Stimulated activated CD8-positive, alpha-beta memory T cell treated with anti-CD3 and anti-CD28 coated beads, Interleukin-7, amount 100 ng/mL, for 4 hours (primary cell): Measurements from ENCODE around the gene NCOA3.
"Not testable (repeated sequence)": the region's sequence is repeated elsewhere in the genome, so short reads cannot be mapped to it uniquely, and the experiment has no call there.

Experiments
- DNase-seq, 2 donors: peaks; one replicate each; pipeline ENCODE4 v3.0.0-alpha.2; 2020; ENCODE audit warnings: low read depth in 2 of 2

NCOA3 gene

DNA sequence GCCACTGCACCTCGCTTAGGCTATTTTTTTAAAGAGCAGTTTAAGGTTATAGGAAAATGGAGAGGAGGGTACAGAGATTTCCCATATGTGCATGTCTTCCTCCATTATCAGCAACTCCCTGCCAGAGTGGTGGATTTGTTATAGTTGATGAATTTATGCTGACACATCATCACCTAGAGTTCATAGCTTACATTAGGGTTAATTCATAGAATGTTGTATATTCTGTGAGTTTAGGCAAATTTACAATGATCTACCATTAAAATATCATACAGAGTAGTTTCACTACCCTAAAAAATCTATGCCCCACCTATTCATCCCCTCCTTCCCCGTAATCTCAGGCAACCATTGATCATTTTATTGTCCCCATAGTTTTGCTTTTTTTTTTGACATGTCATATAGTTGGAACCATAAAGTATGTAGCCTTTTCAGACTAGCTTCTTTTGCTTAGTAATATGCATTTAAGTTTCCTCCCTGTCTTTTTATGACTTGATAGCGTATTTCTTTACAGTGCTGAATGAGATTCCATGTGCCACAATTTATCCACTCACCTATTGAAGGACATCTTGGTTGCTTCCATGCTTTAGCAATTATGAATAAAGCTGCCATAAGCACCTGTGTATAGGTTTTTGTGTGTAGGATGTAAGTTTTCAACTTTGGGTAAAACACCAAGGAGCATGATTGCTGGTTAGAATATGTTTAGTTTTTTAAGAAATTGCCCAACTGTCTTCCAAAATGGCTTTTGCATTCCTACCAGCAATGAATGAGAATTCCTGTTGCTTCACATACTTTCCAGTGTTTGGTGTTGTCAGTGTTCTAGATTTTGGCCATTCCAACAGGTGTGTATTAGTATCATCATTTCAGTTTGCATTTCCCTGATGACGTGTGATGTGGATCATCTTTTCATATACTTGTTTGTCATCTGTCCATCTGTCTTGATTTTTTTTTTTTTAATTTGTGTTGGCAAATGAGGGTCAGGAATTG, 60.2 kb downstream of the NCOA3 start:
- DNase-seq = no peak

- DNase-seq = no peak
These were observed 64.6 kb downstream of the NCOA3 start for GRCh38 chr20:47566269-47566668.

- DNase-seq = no peak
These were observed 66.3 kb downstream of the NCOA3 start for GRCh38 chr20:47568019-47568418.

GRCh38 chr20:47568837-47569410, 67.2 kb downstream of the NCOA3 start:
- DNase-seq = no peak

DNA sequence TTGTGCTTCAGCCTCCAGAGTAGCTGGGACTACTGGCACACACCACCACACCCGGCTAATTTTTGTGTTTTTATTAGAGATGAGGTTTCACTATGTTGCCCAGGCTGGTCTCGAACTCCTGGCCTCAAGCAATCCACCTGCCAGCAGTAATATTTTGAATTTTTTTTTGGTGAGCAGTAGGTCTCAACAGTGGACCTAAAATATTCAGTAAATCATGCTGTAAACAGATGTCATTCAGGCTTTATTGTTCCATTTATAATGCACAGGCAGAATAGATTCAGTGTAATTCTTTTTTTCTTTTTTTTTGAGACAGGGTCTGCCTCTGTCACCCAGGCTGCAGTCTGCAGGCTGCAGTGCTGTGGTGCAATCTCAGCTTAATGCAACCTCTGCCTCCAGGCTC, 69.7 kb downstream of the NCOA3 start:
- no peak for DNase-seq

DNA sequence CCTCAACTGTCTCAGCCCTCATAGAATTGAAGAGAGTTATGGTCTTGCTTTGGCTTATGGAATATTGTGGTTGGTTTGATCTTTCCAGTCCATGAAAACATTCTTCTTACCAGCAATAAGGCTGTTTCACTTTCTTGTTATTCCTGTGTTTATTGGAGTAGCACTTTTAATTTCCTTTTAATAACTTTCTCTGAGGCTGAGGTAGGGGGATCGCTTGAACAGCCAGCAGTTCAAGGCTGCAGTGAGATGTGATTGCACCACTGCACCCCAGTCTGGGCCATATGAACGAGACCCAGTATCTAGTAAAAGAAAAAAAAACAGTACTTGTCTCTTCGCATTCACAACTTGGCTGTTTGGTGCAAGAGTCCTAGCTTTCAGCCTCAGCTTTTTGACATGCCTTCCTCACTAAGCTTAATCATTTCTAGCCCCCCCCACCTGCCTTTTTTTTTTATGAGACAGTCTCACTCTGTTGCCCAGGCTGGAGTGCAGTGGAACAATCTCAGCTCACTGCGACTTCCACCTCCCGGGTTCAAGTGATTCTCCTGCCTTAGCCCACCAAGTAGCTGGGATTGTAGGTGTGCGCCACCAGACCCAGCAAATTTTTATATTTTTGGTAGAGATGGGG, 70.5 kb downstream of the NCOA3 start:
- DNase-seq = no peak

- no peak for DNase-seq
These were observed 71.9 kb downstream of the NCOA3 start for GRCh38 chr20:47573559-47573958.

DNA sequence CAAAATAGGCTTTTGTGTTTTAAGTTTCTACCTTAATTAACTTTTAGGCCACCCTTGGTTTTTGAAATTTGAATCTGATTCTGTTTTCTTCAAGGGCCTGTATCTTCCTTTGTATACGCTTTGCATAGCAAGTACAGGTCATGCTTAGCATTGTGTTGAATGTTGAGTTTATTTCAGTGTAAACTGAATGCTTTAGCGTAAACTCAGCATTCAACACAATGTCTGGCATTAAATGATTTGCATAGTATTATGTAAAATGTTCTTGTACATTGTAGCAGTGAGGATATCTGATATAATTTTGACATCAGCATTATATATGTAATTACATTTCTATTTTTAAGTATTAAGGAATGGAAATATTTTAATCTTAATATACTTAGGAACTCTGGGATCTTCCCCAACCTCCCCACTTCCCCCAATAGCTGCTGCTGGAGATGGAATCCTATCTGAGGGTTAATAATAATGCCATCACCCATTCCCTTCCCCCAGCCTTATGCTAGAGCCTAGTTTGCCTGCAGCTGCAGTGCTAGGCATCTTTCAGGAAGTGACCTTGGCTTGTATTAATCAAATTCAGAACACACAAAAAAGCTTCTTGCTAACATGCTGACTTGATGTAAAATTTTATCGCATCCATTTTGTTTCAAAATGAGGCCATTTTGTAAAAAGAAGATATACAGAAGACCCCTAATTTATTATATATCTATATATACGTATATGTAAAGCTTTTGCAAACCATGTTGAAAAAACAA, 73.1 kb downstream of the NCOA3 start:
- DNase-seq = no peak

GRCh38 chr20:47576516-47577033, 74.9 kb downstream of the NCOA3 start:
- DNase-seq = no peak

GRCh38 chr20:47577314-47577713, 75.6 kb downstream of the NCOA3 start:
- DNase-seq = no peak

- DNase-seq = no peak
These were observed 76.9 kb downstream of the NCOA3 start for GRCh38 chr20:47578543-47578942.

DNA sequence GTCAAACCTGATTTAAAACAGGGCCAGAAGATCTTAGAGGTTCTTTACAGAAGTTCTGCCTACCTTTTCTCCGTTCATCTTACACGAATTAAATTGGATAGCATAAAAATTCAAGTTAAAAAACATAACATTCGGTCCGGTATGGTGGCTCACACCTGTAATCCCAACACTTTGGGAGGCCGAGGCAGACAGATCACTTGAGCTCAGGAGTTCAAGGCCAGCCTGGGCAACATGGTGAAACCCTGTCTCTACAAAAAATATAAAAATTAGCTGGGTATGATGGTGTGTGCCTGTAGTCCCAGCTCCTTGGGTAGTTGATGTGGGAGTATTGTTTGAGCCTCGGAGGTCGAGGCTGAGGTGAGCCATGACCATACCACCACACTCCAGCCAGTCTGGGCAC, 79.0 kb downstream of the NCOA3 start:
- not testable (repeated sequence) for DNase-seq

DNA sequence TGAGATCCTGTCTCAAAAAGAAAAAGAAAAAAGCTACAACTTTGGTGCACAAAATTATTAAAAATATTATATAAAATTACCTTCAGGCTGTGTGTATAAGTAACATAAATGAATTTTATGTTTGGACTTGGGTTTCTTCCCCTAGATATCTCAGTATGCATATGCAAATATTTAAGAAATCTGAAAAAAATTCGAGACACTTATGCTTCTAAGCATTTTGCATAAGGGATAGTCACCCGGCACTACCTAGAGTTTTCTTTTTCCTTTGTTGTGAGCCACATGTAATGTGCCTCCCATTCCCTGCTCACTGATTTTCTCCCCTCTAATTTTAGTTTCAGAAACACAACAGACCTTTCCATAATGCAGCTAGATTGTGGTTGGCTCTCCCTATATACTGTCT, 79.4 kb downstream of the NCOA3 start:
- no peak for DNase-seq

GRCh38 chr20:47583551-47583950, 81.9 kb downstream of the NCOA3 start:
- no peak for DNase-seq

GRCh38 chr20:47585087-47585747, 83.5 kb downstream of the NCOA3 start:
- no peak for DNase-seq

DNA sequence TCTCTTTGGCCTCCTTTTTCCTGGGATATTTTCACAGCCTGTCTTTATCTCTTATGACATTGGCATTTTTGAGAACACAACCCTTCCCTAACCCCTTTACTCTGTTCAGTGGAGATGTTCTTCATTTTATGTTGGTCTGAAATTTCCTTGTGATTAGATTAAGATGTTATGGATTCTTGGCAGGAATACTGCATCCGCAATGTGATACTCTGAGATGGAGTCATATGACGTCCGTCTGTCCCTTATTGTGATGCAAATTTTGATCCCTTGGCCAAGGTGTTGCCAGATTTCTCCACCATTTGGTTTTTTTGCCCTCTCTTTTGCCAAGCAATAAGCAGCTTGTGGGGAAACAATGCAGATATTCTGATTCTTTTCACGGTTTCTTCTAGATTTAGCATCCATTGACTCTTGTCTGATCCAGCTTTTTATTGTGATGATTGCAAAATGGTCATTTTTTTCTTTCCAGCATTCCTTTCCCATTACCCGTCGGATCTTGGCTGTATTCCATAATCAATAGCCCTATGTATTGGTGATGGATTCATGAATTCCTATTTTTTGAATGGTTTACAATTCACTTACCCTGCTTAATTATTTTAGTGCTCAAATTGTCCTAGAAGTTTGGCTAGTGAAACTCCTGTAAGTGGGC, 85.1 kb downstream of the NCOA3 start:
- DNase-seq = no peak

DNA sequence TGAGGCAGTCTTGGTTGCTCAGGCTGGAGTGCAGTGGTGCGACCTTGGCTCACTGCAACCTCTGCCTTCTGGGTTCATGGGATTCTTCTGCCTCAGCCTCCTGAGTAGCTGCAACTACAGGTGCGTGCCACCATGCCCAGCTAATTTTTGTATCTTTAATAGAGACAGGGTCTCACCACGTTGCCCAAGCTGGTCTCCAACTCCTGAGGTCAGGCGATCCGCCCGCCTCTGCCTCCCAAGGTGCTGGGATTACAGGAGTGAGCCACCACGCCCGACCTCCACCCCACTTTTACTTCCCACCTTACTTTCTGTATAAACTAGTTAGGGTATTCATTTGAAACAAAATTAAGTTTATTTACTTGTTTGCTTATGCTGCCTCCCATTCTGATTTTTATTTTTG, 86.5 kb downstream of the NCOA3 start:
- no peak for DNase-seq

DNA sequence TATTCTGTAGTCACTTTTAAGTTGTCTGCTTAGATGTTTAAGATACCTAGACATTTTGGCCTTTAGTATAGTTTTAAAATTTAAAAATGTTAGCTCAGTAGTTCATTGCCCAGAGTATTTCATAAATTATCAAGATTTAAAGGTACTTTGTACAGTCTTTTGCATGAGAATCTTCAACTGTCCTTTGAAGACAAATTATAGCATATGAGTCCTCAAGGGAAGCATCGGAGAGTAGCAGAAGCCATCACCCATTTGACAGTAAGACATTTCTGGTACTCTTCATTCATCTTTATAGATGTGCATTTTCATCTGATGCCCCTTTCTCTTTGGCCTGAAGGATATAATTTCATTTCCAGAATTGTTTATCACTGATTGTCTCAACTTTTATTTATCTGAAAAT, 89.5 kb downstream of the NCOA3 start:
- no peak for DNase-seq

- DNase-seq = no peak
These were observed 92.5 kb downstream of the NCOA3 start for GRCh38 chr20:47594157-47594556.

- DNase-seq = not testable (repeated sequence)
These were observed 93.5 kb downstream of the NCOA3 start for GRCh38 chr20:47595138-47595537.
